ENCODE results near the gene PARP9. TPM values are rescaled to one million over a fixed set of nuclear protein-coding genes. Genes with fewer than 3 reads are reported as not detected.

The PARP9 gene
- total RNA-seq, 1 donor from 2014 or later = 2.7 TPM

- H3K9me3 Mint-ChIP-seq (ENCODE audit: unreplicated experiment) = no peaks in the 10 kb centered on the region
- no peak for DNase-seq (ENCODE audit: low spot score)
- peaks cover 3% of the 10 kb centered on the region for H3K27me3 Mint-ChIP-seq (ENCODE audit: unreplicated experiment)
- no peaks in the 10 kb centered on the region for H3K36me3 Mint-ChIP-seq (ENCODE audit: low read depth, unreplicated experiment)
- no peak overlapping the region for H3K27ac Mint-ChIP-seq (ENCODE audit: unreplicated experiment)
- TF ChIP-seq CTCF (IDR thresholded peaks at IDR 0.05; ENCODE audit: unreplicated experiment) = no peak
- peaks cover 10% of the 10 kb centered on the region for H3K4me1 Mint-ChIP-seq (ENCODE audit: unreplicated experiment)
- H3K4me3 Mint-ChIP-seq (ENCODE audit: unreplicated experiment) = no peak overlapping the region
Measured at GRCh38 chr3:122533931-122534334, 30.2 kb downstream of the PARP9 start.

DNA sequence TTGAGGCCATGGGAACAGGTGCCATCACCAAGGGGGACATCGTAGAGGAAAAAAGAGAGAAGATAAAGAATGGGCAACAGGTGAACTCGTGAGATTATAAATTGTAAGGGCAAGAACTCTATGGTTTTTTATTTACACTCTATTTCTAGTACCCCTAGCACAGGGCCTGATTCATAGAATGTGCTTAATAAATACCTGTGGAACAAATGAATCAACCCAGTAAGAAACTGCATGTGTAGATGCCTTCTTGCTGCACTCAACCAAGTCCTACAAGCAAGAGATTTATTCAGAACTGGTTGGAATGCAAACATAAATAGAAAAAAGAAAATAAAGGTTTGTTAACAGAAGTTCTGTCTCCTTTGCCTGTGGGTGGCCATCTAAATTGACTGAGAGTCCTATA, 30.6 kb downstream of the PARP9 start:
- peaks cover 10% of the 10 kb centered on the region for H3K4me1 Mint-ChIP-seq (ENCODE audit: unreplicated experiment)
- no peaks in the 10 kb centered on the region for H3K36me3 Mint-ChIP-seq (ENCODE audit: low read depth, unreplicated experiment)
- no peak for DNase-seq (ENCODE audit: low spot score)
- TF ChIP-seq CTCF (IDR thresholded peaks at IDR 0.05; ENCODE audit: unreplicated experiment) = no peak
- H3K27me3 Mint-ChIP-seq (ENCODE audit: unreplicated experiment) = peaks cover 3% of the 10 kb centered on the region
- H3K9me3 Mint-ChIP-seq (ENCODE audit: unreplicated experiment) = no peaks in the 10 kb centered on the region
- H3K4me3 Mint-ChIP-seq (ENCODE audit: unreplicated experiment) = no peak overlapping the region
- no peak overlapping the region for H3K27ac Mint-ChIP-seq (ENCODE audit: unreplicated experiment)

- H3K9me3 Mint-ChIP-seq (ENCODE audit: unreplicated experiment) = no peaks in the 10 kb centered on the region
- DNase-seq (ENCODE audit: low spot score) = no peak
- no peaks in the 10 kb centered on the region for H3K4me1 Mint-ChIP-seq (ENCODE audit: unreplicated experiment)
- H3K4me3 Mint-ChIP-seq (ENCODE audit: unreplicated experiment) = no peak overlapping the region
- no peak overlapping the region for H3K27ac Mint-ChIP-seq (ENCODE audit: unreplicated experiment)
- TF ChIP-seq CTCF (IDR thresholded peaks at IDR 0.05; ENCODE audit: unreplicated experiment) = no peak
- no peaks in the 10 kb centered on the region for H3K36me3 Mint-ChIP-seq (ENCODE audit: low read depth, unreplicated experiment)
- H3K27me3 Mint-ChIP-seq (ENCODE audit: unreplicated experiment) = peaks cover 3% of the 10 kb centered on the region
Measured at GRCh38 chr3:122530164-122530563, 33.9 kb downstream of the PARP9 start.

- no peaks in the 10 kb centered on the region for H3K4me1 Mint-ChIP-seq (ENCODE audit: unreplicated experiment)
- no peak for DNase-seq (ENCODE audit: low spot score)
- no peaks in the 10 kb centered on the region for H3K27me3 Mint-ChIP-seq (ENCODE audit: unreplicated experiment)
- no peak for TF ChIP-seq CTCF (IDR thresholded peaks at IDR 0.05; ENCODE audit: unreplicated experiment)
- no peak overlapping the region for H3K4me3 Mint-ChIP-seq (ENCODE audit: unreplicated experiment)
- no peaks in the 10 kb centered on the region for H3K9me3 Mint-ChIP-seq (ENCODE audit: unreplicated experiment)
- no peak overlapping the region for H3K27ac Mint-ChIP-seq (ENCODE audit: unreplicated experiment)
- no peaks in the 10 kb centered on the region for H3K36me3 Mint-ChIP-seq (ENCODE audit: low read depth, unreplicated experiment)
Measured at GRCh38 chr3:122523317-122523716, 40.8 kb downstream of the PARP9 start.

DNA sequence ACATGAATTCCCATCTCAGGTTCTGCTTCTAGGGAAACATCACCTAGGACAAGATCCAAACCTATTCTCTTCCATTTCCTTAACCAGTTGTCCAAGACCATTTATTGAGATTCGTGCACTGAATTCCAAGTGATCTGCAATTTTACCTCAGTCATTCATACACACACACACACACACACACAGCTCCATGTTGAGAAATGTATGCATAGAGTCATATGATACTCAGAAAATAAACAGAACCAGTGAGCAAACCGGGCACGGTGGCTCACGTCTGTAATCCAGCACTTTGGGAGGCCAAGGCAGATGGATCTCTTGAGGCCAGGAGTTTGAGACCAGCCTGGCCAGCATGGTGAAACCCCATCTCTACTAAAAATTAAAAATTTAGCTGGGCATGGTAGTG, 43.2 kb downstream of the PARP9 start:
- TF ChIP-seq CTCF (IDR thresholded peaks at IDR 0.05; ENCODE audit: unreplicated experiment) = no peak
- H3K27ac Mint-ChIP-seq (ENCODE audit: unreplicated experiment) = no peak overlapping the region
- H3K36me3 Mint-ChIP-seq (ENCODE audit: low read depth, unreplicated experiment) = no peaks in the 10 kb centered on the region
- DNase-seq (ENCODE audit: low spot score) = no peak
- H3K4me3 Mint-ChIP-seq (ENCODE audit: unreplicated experiment) = no peak overlapping the region
- no peaks in the 10 kb centered on the region for H3K4me1 Mint-ChIP-seq (ENCODE audit: unreplicated experiment)
- H3K9me3 Mint-ChIP-seq (ENCODE audit: unreplicated experiment) = no peaks in the 10 kb centered on the region
- H3K27me3 Mint-ChIP-seq (ENCODE audit: unreplicated experiment) = no peaks in the 10 kb centered on the region

Data from endothelial cell (in vitro differentiated cells).